HG03039 (cell line): ENCODE measurements around the gene PPIF.

Source experiments
- ATAC-seq: cut with Tn5 transposase; IDR thresholded peaks from one replicate; pipeline ENCODE4 v1.9.1; 2021; ENCODE audit warnings: mild to moderate bottlenecking, moderate library complexity; ENCODE audit not compliant: unreplicated experiment

The PPIF gene

GRCh38 chr10:79397575-79398303, 50.5 kb downstream of the PPIF start:
- ATAC-seq = no peak

GRCh38 chr10:79398642-79399041, 51.4 kb downstream of the PPIF start:
- no peak for ATAC-seq

- no peak for ATAC-seq
Observed at GRCh38 chr10:79399223-79399831, 52.1 kb downstream of the PPIF start.

- ATAC-seq = peak; percentile 53
Observed at GRCh38 chr10:79400146-79401004, 53.1 kb downstream of the PPIF start.

- ATAC-seq = no peak
Observed at GRCh38 chr10:79401015-79401921, 54.0 kb downstream of the PPIF start.

- no peak for ATAC-seq
Observed at GRCh38 chr10:79402625-79402946, 55.3 kb downstream of the PPIF start.

- ATAC-seq = no peak
Observed at GRCh38 chr10:79402951-79403350, 55.7 kb downstream of the PPIF start.

- no peak for ATAC-seq
Observed at GRCh38 chr10:79403441-79404230, 56.4 kb downstream of the PPIF start.

- no peak for ATAC-seq
Observed at GRCh38 chr10:79404231-79404609, 57.0 kb downstream of the PPIF start.

GRCh38 chr10:79404690-79405131, 57.4 kb downstream of the PPIF start:
- ATAC-seq = no peak
